Ishikawa (cell line): ENCODE data around the gene BRI3.

Source experiments
- CEBPB ChIP-seq: IDR thresholded peaks from 2 replicates; pipeline ENCODE4 v1.6.1; 2012
- CREB1 ChIP-seq: IDR thresholded peaks from 2 replicates; pipeline ENCODE4 v1.6.1; 2012; ENCODE audit warnings: low read depth
- EGR1 ChIP-seq: IDR thresholded peaks from 2 replicates; pipeline ENCODE4 v1.6.1; 2012
- EP300 ChIP-seq: IDR thresholded peaks from 2 replicates; pipeline ENCODE4 v1.6.1; 2012; ENCODE audit warnings: borderline replicate concordance
- FOXM1 ChIP-seq: IDR thresholded peaks from 2 replicates; pipeline ENCODE4 v1.6.1; 2012; ENCODE audit warnings: low read depth, borderline replicate concordance
- MAX ChIP-seq: IDR thresholded peaks from 2 replicates; pipeline ENCODE4 v1.6.1; 2012
- NFIC ChIP-seq: IDR thresholded peaks from 2 replicates; pipeline ENCODE4 v1.6.1; 2012
- RAD21 ChIP-seq: IDR thresholded peaks from 2 replicates; pipeline ENCODE4 v1.6.1; 2012; ENCODE audit warnings: low read depth
- REST ChIP-seq: IDR thresholded peaks from 2 replicates; pipeline ENCODE4 v1.6.1; 2012; ENCODE audit warnings: low read depth, mild to moderate bottlenecking
- TAF1 ChIP-seq: IDR thresholded peaks from 2 replicates; pipeline ENCODE4 v1.6.1; 2012; ENCODE audit warnings: low read depth, mild to moderate bottlenecking
- TCF12 ChIP-seq: IDR thresholded peaks from 2 replicates; pipeline ENCODE4 v1.6.1; 2012; ENCODE audit warnings: low read depth
- TEAD4 ChIP-seq: IDR thresholded peaks from 2 replicates; pipeline ENCODE4 v1.6.1; 2012
- USF1 ChIP-seq: IDR thresholded peaks from 2 replicates; pipeline ENCODE4 v1.6.1; 2012
- YY1 ChIP-seq: IDR thresholded peaks from 2 replicates; pipeline ENCODE4 v1.6.1; 2012; ENCODE audit warnings: low read depth
- ZBTB7A ChIP-seq: IDR thresholded peaks from 2 replicates; pipeline ENCODE4 v1.6.1; 2012; ENCODE audit warnings: low read depth

Gene BRI3

GRCh38 chr7:98329100-98329790, 47.8 kb downstream of the BRI3 start:
- TF ChIP-seq USF1 = no peak

- no peak for TF ChIP-seq RAD21
- TF ChIP-seq ZBTB7A = no peak
- TF ChIP-seq CEBPB = no peak
- no peak for TF ChIP-seq EP300
- TF ChIP-seq REST = no peak
- TF ChIP-seq TAF1 = no peak
- TF ChIP-seq MAX = no peak
- no peak for TF ChIP-seq YY1
Measured at GRCh38 chr7:98329791-98330373, 48.4 kb downstream of the BRI3 start.

GRCh38 chr7:98330926-98331529, 49.5 kb downstream of the BRI3 start:
- TF ChIP-seq FOXM1 (no peak), CREB1 (no peak), REST (no peak), EP300 (no peak), MAX (no peak), RAD21 (no peak), CEBPB (no peak), TEAD4 (no peak), TAF1 (no peak), NFIC (no peak), TCF12 (no peak), USF1 (no peak), YY1 (no peak)

- TF ChIP-seq TAF1 (no peak), USF1 (no peak), MAX (no peak), CEBPB (no peak), TCF12 (no peak), NFIC (no peak), ZBTB7A (no peak), EP300 (no peak), RAD21 (no peak), TEAD4 (no peak), YY1 (no peak)
Measured at GRCh38 chr7:98334081-98334480, 52.6 kb downstream of the BRI3 start.

GRCh38 chr7:98335411-98335977, 54.0 kb downstream of the BRI3 start:
- TF ChIP-seq NFIC = no peak
- TF ChIP-seq USF1 = no peak
- no peak for TF ChIP-seq EP300
- TF ChIP-seq CREB1 = no peak
- TF ChIP-seq EGR1 = no peak
- TF ChIP-seq CEBPB = no peak
- no peak for TF ChIP-seq TAF1
- TF ChIP-seq YY1 = no peak
- TF ChIP-seq REST = no peak
- TF ChIP-seq RAD21 = no peak
- TF ChIP-seq FOXM1 = no peak
- no peak for TF ChIP-seq TCF12
- TF ChIP-seq MAX = no peak
- TF ChIP-seq TEAD4 = no peak
- TF ChIP-seq ZBTB7A = no peak
